SK-N-MC (cell line): Measurements from ENCODE around the gene ZNF516.

Source experiments
- EZH2 ChIP-seq: fragments of 200-600 bp; sonication (generic); IDR thresholded peaks from one replicate; pipeline ENCODE4 v1.6.1; 2017; ENCODE audit warnings: antibody characterized with exemption
- FOXP2 ChIP-seq: optimal IDR thresholded peaks from 2 replicates; pipeline ENCODE3; 2011; ENCODE audit warnings: mild to moderate bottlenecking, moderate library complexity; ENCODE audit not compliant: insufficient read depth; ENCODE audit errors: extremely low read length, control extremely low read depth
- POLR2AphosphoS5 ChIP-seq: IDR thresholded peaks from 2 replicates; pipeline ENCODE4 v1.6.1; 2012; ENCODE audit warnings: mild to moderate bottlenecking, low read depth, low read length, borderline replicate concordance

DNA sequence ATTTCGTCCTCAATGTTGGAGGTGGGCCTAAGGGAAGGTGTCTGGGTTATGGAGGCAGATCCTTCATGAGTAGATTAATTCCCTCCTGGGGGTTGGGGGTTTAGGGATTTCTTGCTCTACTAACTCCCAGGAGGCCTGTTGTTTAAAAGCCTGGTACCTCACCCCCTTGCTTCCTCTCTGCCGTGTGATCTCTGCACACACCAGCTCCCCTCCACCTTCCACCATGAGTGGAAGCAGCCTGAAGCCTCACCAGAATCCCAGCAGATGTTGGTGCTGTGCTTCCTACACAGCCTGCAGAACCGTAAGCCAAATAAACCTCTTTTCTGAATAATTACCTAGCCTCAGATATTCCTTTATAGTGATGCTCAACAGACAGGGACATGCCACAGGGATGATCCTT is 141.5 kb downstream of the ZNF516 start:
- TF ChIP-seq POLR2AphosphoS5 (no peak), EZH2 (no peak), FOXP2 (no peak)
